Lung (tissue), 12 donors: Measurements from ENCODE around the gene MCF2L2. TPM values are rescaled to one million over a fixed set of nuclear protein-coding genes. Genes with fewer than 3 reads are reported as not detected.

Experiments
- ATAC-seq: fragments of 200-7000 bp; cut with Tn5 transposase; one replicate; pipeline ENCODE4 v1.9.1; 2020; ENCODE audit warnings: moderate number of reproducible peaks; ENCODE audit not compliant: insufficient read depth, low FRiP score
- DNase-seq, 3 donors: peaks; one replicate each; pipeline ENCODE4 v3.0.0-alpha.2; 2013 to 2017
- H3K27ac ChIP-seq, 2 donors: one replicate each; pipeline ENCODE4 v1.5.1; 2013; ENCODE audit warnings: mild to moderate bottlenecking in 2 of 2, moderate library complexity in 2 of 2, control low read depth in 1 of 2, inconsistent platforms in 1 of 2, low read depth in 1 of 2, low read length in 1 of 2
- H3K27me3 ChIP-seq, 3 donors: one replicate each; pipeline ENCODE4 v1.5.1; 2013; ENCODE audit warnings: low read length in 2 of 3; ENCODE audit not compliant: control insufficient read depth in 3 of 3, insufficient read depth in 3 of 3
- H3K36me3 ChIP-seq, 4 donors: one replicate each; pipeline ENCODE4 v1.5.1; 2013; ENCODE audit warnings: low read length in 4 of 4, mild to moderate bottlenecking in 1 of 4, moderate library complexity in 1 of 4; ENCODE audit not compliant: control insufficient read depth in 4 of 4, insufficient read depth in 4 of 4
- H3K4me1 ChIP-seq, 5 donors: one replicate each; pipeline ENCODE4 v1.5.1; 2013; ENCODE audit warnings: low read length in 5 of 5, mild to moderate bottlenecking in 2 of 5, moderate library complexity in 1 of 5; ENCODE audit not compliant: control insufficient read depth in 5 of 5, insufficient read depth in 5 of 5
- H3K4me3 ChIP-seq: one replicate; pipeline ENCODE4 v1.5.1; 2013; ENCODE audit warnings: mild to moderate bottlenecking, control low read depth, moderate library complexity
- H3K9ac ChIP-seq, 2 donors: one replicate each; pipeline ENCODE4 v1.5.1; 2013; ENCODE audit warnings: low read length in 2 of 2, control low read depth in 1 of 2; ENCODE audit not compliant: insufficient read depth in 1 of 2
- H3K9me3 ChIP-seq, 4 donors: one replicate each; pipeline ENCODE4 v1.5.1; 2013; ENCODE audit warnings: low read length in 3 of 4, mild to moderate bottlenecking in 1 of 4, moderate library complexity in 1 of 4; ENCODE audit not compliant: control insufficient read depth in 4 of 4, insufficient read depth in 3 of 4
- CTCF ChIP-seq: IDR thresholded peaks from 2 replicates; pipeline ENCODE4 v1.5.1; 2012; ENCODE audit warnings: mild to moderate bottlenecking; ENCODE audit errors: control extremely low read depth, extremely low read depth
- WGBS, 2 donors: extraction: QIAGEN DNeasy Blood & Tissue Kit; methylation state at CpG; one replicate each; pipeline ENCODE4 v1.1.7; 2013; 5-methylcytosine and 5-hydroxymethylcytosine counted together
- polyA plus RNA-seq, 2 donors: library from polyadenylated mRNA; stranded (reverse); fragments of 200-250 nt; gene quantifications; one replicate each; pipeline ENCODE4 v1.2.1, GENCODE V29; 2013
- total RNA-seq, 2 donors: library from RNA; depleted of rRNA in 1 of 2; stranded (reverse); fragments of >200 nt in 1 of 2; gene quantifications; one replicate each; pipeline ENCODE4 v1.2.1, GENCODE V29; 2014 to 2021
- donor health status: control.
- donor health status: control.
- donor health status: Bipolar disorder and iron deficiency.
- donor health status: healthy.
- donor health status: DM: yes; HTN: yes; CAD: no.

The MCF2L2 gene
- total and polyA plus RNA-seq, 4 donors = 0.26 to 1.7 (median 1.0) TPM

GRCh38 chr3:183264268-183264667 is 164.2 kb downstream of the MCF2L2 start:
- H3K4me1 ChIP-seq = peaks cover 2 to 29% (median 11%) of the 10 kb centered on the region in 5 donors
- no peaks in the 10 kb centered on the region for H3K9me3 ChIP-seq
- no peaks in the 10 kb centered on the region for H3K36me3 ChIP-seq
- no peak overlapping the region for H3K4me3 ChIP-seq
- ATAC-seq (no peak), DNase-seq (no peak)
- H3K9ac ChIP-seq = no peak overlapping the region
- H3K27me3 ChIP-seq = no peaks in the 10 kb centered on the region
- no peak for TF ChIP-seq CTCF
- 47 to 57% methylated on average over 5 of the region's 5 CpGs for WGBS, 2 donors
- H3K27ac ChIP-seq = no peak overlapping the region

GRCh38 chr3:183262875-183263378 is 165.5 kb downstream of the MCF2L2 start:
- H3K27me3 ChIP-seq = no peaks in the 10 kb centered on the region
- no peak for DNase-seq
- no peaks in the 10 kb centered on the region for H3K9me3 ChIP-seq
- no peaks in the 10 kb centered on the region for H3K36me3 ChIP-seq
- ATAC-seq = no peak
- peaks cover 2 to 30% (median 13%) of the 10 kb centered on the region in 5 donors for H3K4me1 ChIP-seq
- H3K27ac ChIP-seq = no peak overlapping the region
- no peak overlapping the region for H3K4me3 ChIP-seq
- WGBS, 2 donors = 73 to 74% methylated on average over 3 of the region's 3 CpGs
- TF ChIP-seq CTCF = no peak
- no peak overlapping the region for H3K9ac ChIP-seq

GRCh38 chr3:183261151-183261724 is 167.2 kb downstream of the MCF2L2 start:
- Histone ChIP-seq H3K4me1 (peaks cover 2 to 30% (median 13%) of the 10 kb centered on the region in 5 donors), H3K27ac (no peak overlapping the region), H3K9me3 (no peaks in the 10 kb centered on the region), H3K27me3 (no peaks in the 10 kb centered on the region), H3K9ac (no peak overlapping the region), H3K4me3 (no peak overlapping the region), H3K36me3 (no peaks in the 10 kb centered on the region)
- DNase-seq = no peak
- no peak for ATAC-seq
- no peak for TF ChIP-seq CTCF
- 64 to 75% methylated on average over 5 of the region's 5 CpGs for WGBS, 2 donors
